H1 (cell line): ENCODE results near the gene C12orf43. TPM values are rescaled to one million over a fixed set of nuclear protein-coding genes. Genes with fewer than 3 reads are reported as not detected.

Experiments used
- CTCF ChIA-PET: fragments of 300-600 bp; sonication (Branson Sonifier 250); formaldehyde crosslinking; loops from one replicate; lab custom pipeline; 2021; ENCODE audit not compliant: partially characterized antibody; lab: Charles Lee
- POLR2A ChIA-PET: fragments of 300-600 bp; sonication (Branson Sonifier 250); formaldehyde crosslinking; loops from one replicate; lab custom pipeline; 2021; ENCODE audit warnings: inconsistent platforms; ENCODE audit not compliant: partially characterized antibody; lab: Charles Lee
- DNase-seq, 2 experiments: peaks; one replicate each; pipeline versions ENCODE4 v3.0.0 to v3.0.0-alpha.2; 2010 to 2022; ENCODE audit warnings: low spot score in 2 of 2, low read depth in 1 of 2, mixed read lengths in 1 of 2
- FAIRE-seq: peaks from 2 replicates; lab custom pipeline; 2011; peaks lifted over from hg19 to GRCh38; lab: Jason Lieb, UNC
- H2AFZ ChIP-seq: 2 replicates; pipeline ENCODE4 v1.8.1; 2012; ENCODE audit warnings: low read length, inconsistent platforms
- H2AK5ac ChIP-seq: 2 replicates; pipeline ENCODE4 v1.6.1; 2013; ENCODE audit warnings: low read depth, low read length
- H2BK120ac ChIP-seq: replicated peaks from 2 replicates; pipeline ENCODE3; 2013; ENCODE audit warnings: low read depth, low read length, inconsistent platforms
- H2BK12ac ChIP-seq: 2 replicates; pipeline ENCODE4 v1.6.1; 2013; ENCODE audit warnings: low read depth, low read length
- H2BK15ac ChIP-seq: 2 replicates; pipeline ENCODE4 v1.6.1; 2013; ENCODE audit warnings: low read length
- H2BK20ac ChIP-seq: 2 replicates; pipeline ENCODE4 v1.6.1; 2013; ENCODE audit warnings: low read length
- H2BK5ac ChIP-seq: 2 replicates; pipeline ENCODE4 v1.6.1; 2013; ENCODE audit warnings: low read depth, low read length
- H3K14ac ChIP-seq: 2 replicates; pipeline ENCODE4 v1.6.1; 2013; ENCODE audit warnings: inconsistent platforms; ENCODE audit not compliant: insufficient read length
- H3K18ac ChIP-seq: 2 replicates; pipeline ENCODE4 v1.6.1; 2013; ENCODE audit warnings: low read length; ENCODE audit errors: extremely low read depth
- H3K23ac ChIP-seq: 2 replicates; pipeline ENCODE4 v1.6.1; 2013; ENCODE audit warnings: inconsistent platforms; ENCODE audit not compliant: insufficient read length
- H3K23me2 ChIP-seq: 2 replicates; pipeline ENCODE4 v1.6.1; 2013; ENCODE audit warnings: low read depth, low read length
- H3K27ac ChIP-seq: 2 replicates; pipeline ENCODE4 v1.6.1; 2011; ENCODE audit warnings: low read depth, low read length, inconsistent platforms
- H3K27me3 ChIP-seq, 4 experiments: replicated peaks in 1 of 4; 1 replicate in 1 of 4; 2 replicates in 3 of 4; pipeline versions ENCODE4 v1.6.1 to v1.8.1; 2011 to 2013; ENCODE audit warnings: low read length in 3 of 4, mild to moderate bottlenecking in 3 of 4, inconsistent platforms in 2 of 4, mixed read lengths in 2 of 4, moderate library complexity in 1 of 4; ENCODE audit not compliant: control insufficient read depth in 3 of 4, insufficient read depth in 3 of 4; ENCODE audit errors: extremely low read depth in 1 of 4
- H3K36me3 ChIP-seq, 4 experiments: 2 replicates each; pipeline versions ENCODE4 v1.6.1 to v1.8.1; 2011 to 2013; ENCODE audit warnings: mild to moderate bottlenecking in 4 of 4, low read length in 3 of 4, moderate library complexity in 2 of 4, control low read depth in 1 of 4, inconsistent platforms in 1 of 4; ENCODE audit not compliant: insufficient read depth in 4 of 4, control insufficient read depth in 2 of 4
- H3K4ac ChIP-seq: replicated peaks from 2 replicates; pipeline ENCODE3; 2013; ENCODE audit warnings: low read length, low read depth, mixed read lengths, inconsistent platforms; ENCODE audit not compliant: insufficient read length
- H3K4me1 ChIP-seq, 4 experiments: replicated peaks in 1 of 4; 1 replicate in 1 of 4; 2 replicates in 3 of 4; pipeline versions ENCODE4 v1.6.1 to v1.8.1; 2011 to 2013; ENCODE audit warnings: low read length in 3 of 4, inconsistent platforms in 2 of 4, mixed read lengths in 1 of 4; ENCODE audit not compliant: insufficient read depth in 4 of 4, control insufficient read depth in 3 of 4
- H3K4me2 ChIP-seq, 2 experiments: 2 replicates each; pipeline versions ENCODE4 v1.6.1 to v1.8.1; 2011 to 2013; ENCODE audit warnings: low read depth in 2 of 2, low read length in 2 of 2, control low read depth in 1 of 2, inconsistent platforms in 1 of 2, mild to moderate bottlenecking in 1 of 2; ENCODE audit not compliant: insufficient read depth in 1 of 2
- H3K4me3 ChIP-seq, 4 experiments: fragments of 200-600, 300-600 bp in 1 of 4; sonication (generic), shearing (Covaris generic), sonication (Bioruptor Twin) in 1 of 4; 2 replicates each; pipeline versions ENCODE4 v1.5.1 to v1.8.1; 2011 to 2016; ENCODE audit warnings: low read length in 4 of 4, low read depth in 3 of 4, control low read depth in 2 of 4, inconsistent platforms in 2 of 4, mild to moderate bottlenecking in 2 of 4, mixed read lengths in 1 of 4, moderate library complexity in 1 of 4; ENCODE audit not compliant: insufficient read depth in 2 of 4; ENCODE audit errors: extremely low read depth in 1 of 4
- H3K56ac ChIP-seq: replicated peaks from 2 replicates; pipeline ENCODE3; 2013; ENCODE audit warnings: low read depth, mild to moderate bottlenecking, mixed read lengths, low read length, inconsistent platforms; ENCODE audit not compliant: insufficient read length
- H3K79me1 ChIP-seq: 2 replicates; pipeline ENCODE4 v1.6.1; 2013; ENCODE audit warnings: low read depth, low read length, control low read depth
- H3K79me2 ChIP-seq, 2 experiments: 2 replicates each; pipeline versions ENCODE4 v1.6.1 to v1.8.1; 2012 to 2013; ENCODE audit warnings: low read length in 2 of 2, mild to moderate bottlenecking in 2 of 2, inconsistent platforms in 1 of 2; ENCODE audit not compliant: insufficient read depth in 2 of 2, control insufficient read depth in 1 of 2
- H3K9ac ChIP-seq, 4 experiments: replicated peaks in 1 of 4; 1 replicate in 1 of 4; 2 replicates in 3 of 4; pipeline versions ENCODE4 v1.6.1 to v1.8.1; 2011 to 2013; ENCODE audit warnings: low read depth in 3 of 4, low read length in 3 of 4, control low read depth in 2 of 4, mild to moderate bottlenecking in 2 of 4, moderate library complexity in 2 of 4, inconsistent platforms in 1 of 4; ENCODE audit errors: extremely low read depth in 1 of 4
- H3K9me3 ChIP-seq, 2 experiments: 2 replicates each; pipeline versions ENCODE4 v1.6.1 to v1.8.1; 2012 to 2013; ENCODE audit warnings: mild to moderate bottlenecking in 2 of 2, moderate library complexity in 2 of 2, control low read depth in 1 of 2, inconsistent platforms in 1 of 2, low read depth in 1 of 2, low read length in 1 of 2, mixed read lengths in 1 of 2; ENCODE audit not compliant: insufficient read depth in 2 of 2
- H4K20me1 ChIP-seq, 2 experiments: replicated peaks in 1 of 2; 2 replicates each; pipeline versions ENCODE3 to v1.8.1; 2011 to 2013; ENCODE audit warnings: inconsistent platforms in 2 of 2, low read length in 2 of 2, mild to moderate bottlenecking in 1 of 2; ENCODE audit not compliant: insufficient read depth in 2 of 2, control insufficient read depth in 1 of 2
- H4K5ac ChIP-seq: 2 replicates; pipeline ENCODE4 v1.6.1; 2013; ENCODE audit warnings: low read length, low read depth, mixed read lengths, inconsistent platforms; ENCODE audit not compliant: insufficient read length
- H4K8ac ChIP-seq: 2 replicates; pipeline ENCODE4 v1.8.0; 2013; ENCODE audit warnings: mild to moderate bottlenecking, moderate library complexity, low read length, inconsistent platforms; ENCODE audit not compliant: insufficient read depth; ENCODE audit errors: extremely low read depth
- H4K91ac ChIP-seq: replicated peaks from 2 replicates; pipeline ENCODE3; 2013; ENCODE audit warnings: low read length, mixed read lengths, inconsistent platforms; ENCODE audit not compliant: insufficient read length
- ATF2 ChIP-seq: IDR thresholded peaks from 2 replicates; pipeline ENCODE4 v1.6.1; 2012; ENCODE audit warnings: low read length, inconsistent platforms
- BRCA1 ChIP-seq: IDR thresholded peaks from 2 replicates; pipeline ENCODE4 v1.6.1; 2012; ENCODE audit warnings: low read depth, low read length, improper control_type of control experiment
- KDM1A ChIP-seq: fragments of 200-600, 300-600 bp; sonication (generic); IDR thresholded peaks from 2 replicates; pipeline ENCODE4 v1.7.1; 2016; ENCODE audit warnings: mild to moderate bottlenecking, low read length, borderline replicate concordance
- KDM4A ChIP-seq: IDR thresholded peaks from one replicate; pipeline ENCODE4 v1.7.1; 2012; ENCODE audit warnings: low read depth, mild to moderate bottlenecking, moderate library complexity, low read length, inconsistent platforms; ENCODE audit not compliant: severe bottlenecking
- NRF1 ChIP-seq: IDR thresholded peaks from 2 replicates; pipeline ENCODE4 v1.6.1; 2011; ENCODE audit warnings: mild to moderate bottlenecking, low read depth, low read length, improper control_type of control experiment
- RAD21 ChIP-seq, 2 experiments: IDR thresholded peaks in 1 of 2; conservative IDR thresholded peaks in 1 of 2; 2 replicates each; pipeline ENCODE4 v1.6.1; 2011; ENCODE audit warnings: low read depth in 2 of 2, low read length in 2 of 2, improper control_type of control experiment in 1 of 2, inconsistent platforms in 1 of 2, mild to moderate bottlenecking in 1 of 2, moderate library complexity in 1 of 2
- TAF7 ChIP-seq: optimal IDR thresholded peaks from 2 replicates; pipeline ENCODE3; 2011; ENCODE audit warnings: low read depth, mild to moderate bottlenecking, inconsistent platforms, low read length, moderate library complexity, borderline replicate concordance
- TCF12 ChIP-seq: IDR thresholded peaks from 2 replicates; pipeline ENCODE4 v1.6.1; 2011; ENCODE audit warnings: low read depth, mild to moderate bottlenecking, low read length
- WGBS, 2 experiments: shearing (Covaris generic) in 1 of 2; methylation state at CpG; one replicate each; pipeline versions ENCODE4 v1.1.6 to v1.1.7; 2013 to 2015; ENCODE audit warnings: low lambda C conversion rate in 2 of 2, mixed read lengths in 2 of 2, inconsistent platforms in 1 of 2, low coverage in 1 of 2, missing lambda C conversion rate in 1 of 2; ENCODE audit not compliant: insufficient replicate concordance in 2 of 2, insufficient coverage in 1 of 2, insufficient read length in 1 of 2; ENCODE audit errors: extremely low coverage in 1 of 2, missing lambda C conversion rate in 1 of 2; 5-methylcytosine and 5-hydroxymethylcytosine counted together
- polyA plus RNA-seq, 7 experiments: library from polyadenylated mRNA; depleted of rRNA in 3 of 7; stranded (reverse) in 5 of 7; unstranded in 2 of 7; fragments of >200 nt in 5 of 7; fragments of 200-250 nt in 2 of 7; gene quantifications; 1 replicate in 5 of 7; 2 replicates in 1 of 7; 4 replicates in 1 of 7; pipeline versions ENCODE4 v1.2.1 to v1.2.3, GENCODE V29; 2011 to 2013; ENCODE audit warnings: missing spikeins in 2 of 7, mixed read lengths in 2 of 7
- total RNA-seq: library from RNA; stranded (reverse); fragmentation: NEBNext Ultra II Directional; extraction: Animal tissue kit (Norgen Biotek cat#: 25700); gene quantifications from 2 replicates; pipeline ENCODE4 v1.2.1, GENCODE V29; 2021

The C12orf43 gene
- total and polyA plus RNA-seq, 2 of the 8 experiments (the other 6 are each of a cell fraction or from before 2014, with no cell fraction given), result 9.2 to 22.3 TPM

GRCh38 chr12:121062391-121063045 is 46.2 kb upstream of the C12orf43 start:
- Histone ChIP-seq H2BK5ac (no peak overlapping the region), H3K79me1 (no peaks in the 10 kb centered on the region), H2BK12ac (no peak overlapping the region), H3K14ac (no peak overlapping the region), H3K23ac (no peak overlapping the region), H2BK15ac (no peak overlapping the region), H3K4me1 (peaks cover 0 to 3% (median 0%) of the 10 kb centered on the region in 4 experiments; a peak in 1 of 7 replicates), H4K5ac (no peak overlapping the region), H3K27ac (no peak overlapping the region), H2BK20ac (no peak overlapping the region), H3K9me3 (no peaks in the 10 kb centered on the region), H4K20me1 (no peaks in the 10 kb centered on the region), H3K79me2 (no peaks in the 10 kb centered on the region), H3K23me2 (no peaks in the 10 kb centered on the region; the same call in 1 of the 2 replicates), H2AFZ (no peak overlapping the region), H3K27me3 (no peaks in the 10 kb centered on the region), H3K56ac (no peak overlapping the region), H3K9ac (no peak overlapping the region), H4K91ac (no peak overlapping the region), H2BK120ac (no peak overlapping the region), H3K4me2 (no peak overlapping the region), H3K18ac (no peak overlapping the region), H3K4me3 (no peak overlapping the region), H2AK5ac (no peak overlapping the region), H4K8ac (no peak overlapping the region), H3K36me3 (no peaks in the 10 kb centered on the region), H3K4ac (no peak overlapping the region)
- FAIRE-seq, result no peak
- ChIA-PET POLR2A (no interaction called here), CTCF (interaction anchor here (0.5 to 4.1 kb wide), 14 partner anchors 9 to 414 kb away, joined by 3 to 26 read pairs (median 4); no protein-coding TSS in a partner anchor)
- 89% methylated on average over 11 of the region's 11 CpGs; no CpG with 5 or more reads in 1 of the 2 experiments for WGBS, 2 experiments
- TF ChIP-seq ATF2 (no peak), NRF1 (no peak), RAD21 (IDR thresholded peaks at IDR 0.05 in 1 of 2, conservative IDR thresholded peaks at IDR 0.05 in 1 of 2; ENCODE audit: low read depth in 2 of 2, low read length in 2 of 2) (no peak), TAF7 (no peak), TCF12 (no peak), BRCA1 (no peak), KDM1A (no peak), KDM4A (no peak)
- peak in 1 of 2 experiments; percentile 11 for DNase-seq
